Measurements from ENCODE around the gene NOTCH3.

DNA sequence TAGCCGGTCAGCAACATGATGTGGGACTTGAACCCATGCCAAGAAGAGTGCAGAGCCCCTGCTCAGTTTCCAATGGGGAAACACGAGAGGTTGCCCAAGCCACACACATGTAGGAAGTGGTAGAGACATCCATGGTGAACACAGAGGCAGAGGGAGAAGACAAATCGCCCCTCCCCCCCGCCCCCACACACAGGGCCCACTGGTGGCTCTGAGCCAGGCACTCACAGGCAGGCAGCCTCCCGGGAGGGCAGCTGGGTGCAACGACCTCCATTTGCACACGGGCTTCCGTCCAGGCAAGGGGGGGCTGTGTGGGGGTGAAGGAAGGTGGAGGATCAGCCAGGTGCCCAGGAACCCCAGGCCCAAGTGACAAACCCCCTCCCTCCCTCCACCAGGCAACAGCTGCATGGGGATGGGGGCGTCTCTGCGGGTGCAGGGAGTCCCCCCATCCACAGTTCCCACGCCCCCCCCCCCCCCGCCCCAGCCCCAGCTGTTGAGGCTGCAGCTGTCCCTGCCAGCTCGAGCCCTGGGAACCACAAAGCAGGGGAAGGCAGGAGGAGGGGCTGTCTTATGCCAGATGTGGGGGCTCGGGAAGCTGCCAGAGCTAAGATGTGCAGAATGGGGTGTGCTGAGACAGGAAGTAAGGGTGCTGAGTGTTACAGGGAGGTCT lies 3.4 kb downstream of the NOTCH3 start:
- TF ChIP-seq, protein P1, sequence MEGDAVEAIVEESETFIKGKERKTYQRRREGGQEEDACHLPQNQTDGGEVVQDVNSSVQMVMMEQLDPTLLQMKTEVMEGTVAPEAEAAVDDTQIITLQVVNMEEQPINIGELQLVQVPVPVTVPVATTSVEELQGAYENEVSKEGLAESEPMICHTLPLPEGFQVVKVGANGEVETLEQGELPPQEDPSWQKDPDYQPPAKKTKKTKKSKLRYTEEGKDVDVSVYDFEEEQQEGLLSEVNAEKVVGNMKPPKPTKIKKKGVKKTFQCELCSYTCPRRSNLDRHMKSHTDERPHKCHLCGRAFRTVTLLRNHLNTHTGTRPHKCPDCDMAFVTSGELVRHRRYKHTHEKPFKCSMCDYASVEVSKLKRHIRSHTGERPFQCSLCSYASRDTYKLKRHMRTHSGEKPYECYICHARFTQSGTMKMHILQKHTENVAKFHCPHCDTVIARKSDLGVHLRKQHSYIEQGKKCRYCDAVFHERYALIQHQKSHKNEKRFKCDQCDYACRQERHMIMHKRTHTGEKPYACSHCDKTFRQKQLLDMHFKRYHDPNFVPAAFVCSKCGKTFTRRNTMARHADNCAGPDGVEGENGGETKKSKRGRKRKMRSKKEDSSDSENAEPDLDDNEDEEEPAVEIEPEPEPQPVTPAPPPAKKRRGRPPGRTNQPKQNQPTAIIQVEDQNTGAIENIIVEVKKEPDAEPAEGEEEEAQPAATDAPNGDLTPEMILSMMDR (IDR thresholded peaks at IDR 0.05; ENCODE audit: low read depth, low read length, poor library complexity, severe bottlenecking) = no peak
- no peak for TF ChIP-seq EZH2phosphoT487 (IDR thresholded peaks at IDR 0.05; ENCODE audit: borderline replicate concordance, low read length)
